ENCODE data around the gene TOR4A.

TOR4A gene

GRCh38 chr9:137314561-137315560 is 37.3 kb downstream of the TOR4A start:
- no peak for DNase-seq (ENCODE audit: low read depth, low spot score)
- H3K27ac ChIP-seq = no peak overlapping the region

- DNase-seq (ENCODE audit: low read depth, low spot score) = no peak
- no peak overlapping the region for H3K27ac ChIP-seq
These were observed 38.1 kb downstream of the TOR4A start for GRCh38 chr9:137315581-137316011.

GRCh38 chr9:137316012-137316981 is 38.8 kb downstream of the TOR4A start:
- no peak overlapping the region for H3K27ac ChIP-seq
- DNase-seq (ENCODE audit: low read depth, low spot score) = no peak

GRCh38 chr9:137317021-137317717 is 39.6 kb downstream of the TOR4A start:
- H3K27ac ChIP-seq = no peak overlapping the region
- DNase-seq (ENCODE audit: low read depth, low spot score) = no peak

- H3K27ac ChIP-seq = no peak overlapping the region
- DNase-seq (ENCODE audit: low read depth, low spot score) = no peak
These were observed 40.4 kb downstream of the TOR4A start for GRCh38 chr9:137317718-137318511.

GRCh38 chr9:137318602-137319001 is 41.1 kb downstream of the TOR4A start:
- no peak overlapping the region for H3K27ac ChIP-seq
- no peak for DNase-seq (ENCODE audit: low read depth, low spot score)

GRCh38 chr9:137319011-137319738 is 41.6 kb downstream of the TOR4A start:
- H3K27ac ChIP-seq = no peak overlapping the region
- DNase-seq (ENCODE audit: low read depth, low spot score) = no peak

GRCh38 chr9:137319739-137320551 is 42.4 kb downstream of the TOR4A start:
- no peak overlapping the region for H3K27ac ChIP-seq
- DNase-seq (ENCODE audit: low read depth, low spot score) = no peak

GRCh38 chr9:137320555-137321384 is 43.2 kb downstream of the TOR4A start:
- no peak for DNase-seq (ENCODE audit: low read depth, low spot score)
- H3K27ac ChIP-seq = no peak overlapping the region

- H3K27ac ChIP-seq = no peak overlapping the region
- DNase-seq (ENCODE audit: low read depth, low spot score) = no peak
These were observed 44.3 kb downstream of the TOR4A start for GRCh38 chr9:137321726-137322361.

GRCh38 chr9:137323531-137324331 is 46.2 kb downstream of the TOR4A start:
- DNase-seq (ENCODE audit: low read depth, low spot score) = no peak
- H3K27ac ChIP-seq = no peak overlapping the region

- H3K27ac ChIP-seq = no peak overlapping the region
- DNase-seq (ENCODE audit: low read depth, low spot score) = no peak
These were observed 47.6 kb downstream of the TOR4A start for GRCh38 chr9:137325124-137325523.

GRCh38 chr9:137325799-137326198 is 48.3 kb downstream of the TOR4A start:
- no peak overlapping the region for H3K27ac ChIP-seq
- no peak for DNase-seq (ENCODE audit: low read depth, low spot score)

GRCh38 chr9:137326445-137327065 is 49.0 kb downstream of the TOR4A start:
- DNase-seq (ENCODE audit: low read depth, low spot score) = no peak
- no peak overlapping the region for H3K27ac ChIP-seq

All from epithelial cell of prostate (primary cell).